MCF 10A (cell line): ENCODE data around the gene FLNC. TPM values are rescaled to one million over a fixed set of nuclear protein-coding genes. Genes with fewer than 3 reads are reported as not detected.

Experiments used
- BruUV-seq: library from RNA; stranded (reverse); fragments of 400-500 nt; replicated peaks from 2 replicates; lab custom pipeline; 2021; lab: Mats Ljungman, UMichigan
- CTCF ChIA-PET: fragments of 300-600 bp; sonication (Branson Sonifier 250); formaldehyde crosslinking; extraction: SDS; loops from one replicate; lab custom pipeline; 2021; ENCODE audit warnings: antibody characterized with exemption, inconsistent platforms; lab: Yijun Ruan, JAX
- POLR2A ChIA-PET: fragments of 300-600, 350-650 bp; sonication (Branson Sonifier 250); formaldehyde crosslinking; extraction: SDS; loops from one replicate; lab custom pipeline; 2020; ENCODE audit warnings: antibody characterized with exemption, inconsistent platforms; lab: Yijun Ruan, JAX
- DNase-seq: peaks from one replicate; pipeline ENCODE4 v3.0.0-alpha.2; 2018; ENCODE audit not compliant: unreplicated experiment
- H3K27ac Mint-ChIP-seq: one replicate; pipeline ENCODE4 v1.8.0; 2022; ENCODE audit warnings: mild to moderate bottlenecking, low read depth, mixed read lengths; ENCODE audit not compliant: unreplicated experiment
- H3K27me3 Mint-ChIP-seq: one replicate; pipeline ENCODE4 v1.8.0; 2022; ENCODE audit warnings: mixed read lengths; ENCODE audit not compliant: insufficient read depth, unreplicated experiment
- H3K36me3 Mint-ChIP-seq: one replicate; pipeline ENCODE4 v1.8.0; 2022; ENCODE audit warnings: mild to moderate bottlenecking, moderate library complexity, mixed read lengths; ENCODE audit not compliant: insufficient read depth, unreplicated experiment
- H3K4me1 Mint-ChIP-seq: one replicate; pipeline ENCODE4 v1.8.0; 2022; ENCODE audit warnings: mixed read lengths; ENCODE audit not compliant: insufficient read depth, unreplicated experiment
- H3K4me3 Mint-ChIP-seq: one replicate; pipeline ENCODE4 v1.8.0; 2022; ENCODE audit warnings: mild to moderate bottlenecking, moderate library complexity, mixed read lengths; ENCODE audit not compliant: unreplicated experiment
- H3K9me3 Mint-ChIP-seq: one replicate; pipeline ENCODE4 v1.8.0; 2022; ENCODE audit warnings: mixed read lengths; ENCODE audit not compliant: unreplicated experiment
- CTCF ChIP-seq: fragments of 200-600 bp; IDR thresholded peaks from one replicate; pipeline ENCODE4 v1.8.0; 2022; ENCODE audit warnings: antibody characterized with exemption, mild to moderate bottlenecking; ENCODE audit not compliant: unreplicated experiment
- intact Hi-C: fragments of 100-400 bp; cut with micrococcal nuclease; formaldehyde crosslinking; loops from 2 replicates; pipeline ENCODE4 v1.14.1; 2022
- total RNA-seq: library from RNA; stranded (reverse); gene quantifications from 2 replicates; pipeline ENCODE4 v1.2.3, GENCODE V29; 2022

The FLNC gene
- total RNA-seq, 1 experiment from 2014 or later = 0.28 TPM

- Mint-ChIP-seq H3K9me3 (no peaks in the 10 kb centered on the region), H3K4me1 (no peaks in the 10 kb centered on the region), H3K4me3 (no peak overlapping the region), H3K36me3 (no peaks in the 10 kb centered on the region), H3K27me3 (peaks cover 12% of the 10 kb centered on the region), H3K27ac (no peak overlapping the region)
- no peak for TF ChIP-seq CTCF
- DNase-seq = no peak
- intact Hi-C loops = no loop called here
- POLR2A ChIA-PET = no interaction called here
- CTCF ChIA-PET = interaction anchor here (0.6 kb wide), 2 partner anchors 14 to 90 kb away, joined by 3 read pairs; partner anchors contain the start of gene IRF5
- no TSS peak for BruUV-seq
These were observed 17.6 kb downstream of the FLNC start for GRCh38 chr7:128847721-128848211.

DNA sequence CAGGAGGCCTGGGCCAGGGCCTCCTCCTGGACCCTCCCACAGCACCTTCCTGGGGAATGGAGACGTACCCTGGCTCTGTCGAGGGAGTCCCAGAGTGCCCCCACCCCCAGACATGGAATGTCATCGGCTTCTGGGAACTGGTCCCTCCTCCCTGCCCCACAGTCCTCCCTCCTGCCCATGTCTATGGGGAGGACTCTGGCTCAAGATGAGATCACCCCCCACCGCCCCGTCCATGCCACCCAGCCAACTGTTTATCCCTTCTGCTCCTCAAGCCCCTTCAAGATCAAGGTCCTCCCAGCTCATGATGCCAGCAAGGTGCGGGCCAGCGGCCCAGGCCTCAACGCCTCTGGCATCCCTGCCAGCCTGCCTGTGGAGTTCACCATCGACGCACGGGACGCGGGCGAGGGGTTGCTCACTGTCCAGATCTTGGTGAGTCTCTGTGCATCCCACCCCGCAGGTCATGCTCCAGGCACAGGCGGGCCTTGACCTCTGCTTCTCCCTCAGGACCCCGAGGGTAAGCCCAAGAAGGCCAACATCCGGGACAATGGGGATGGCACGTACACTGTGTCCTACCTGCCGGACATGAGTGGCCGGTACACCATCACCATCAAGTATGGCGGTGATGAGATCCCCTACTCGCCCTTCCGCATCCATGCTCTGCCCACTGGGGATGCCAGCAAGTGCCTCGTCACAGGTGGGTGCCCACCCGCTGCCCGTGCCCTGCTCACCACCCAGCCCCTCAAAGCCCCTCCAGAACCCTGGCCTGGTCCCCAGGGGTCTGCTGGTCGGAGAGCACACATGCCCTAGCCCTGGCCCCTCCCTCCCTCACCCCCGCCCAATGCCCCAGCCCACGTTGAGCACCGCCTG lies 18.3 kb downstream of the FLNC start:
- Mint-ChIP-seq H3K4me3 (no peak overlapping the region), H3K9me3 (no peaks in the 10 kb centered on the region), H3K36me3 (no peaks in the 10 kb centered on the region), H3K27me3 (peaks cover 20% of the 10 kb centered on the region), H3K4me1 (no peaks in the 10 kb centered on the region), H3K27ac (no peak overlapping the region)
- BruUV-seq = no TSS peak
- ChIA-PET CTCF (interaction anchor here (0.6 kb wide), 1 partner anchor 13 kb away, joined by 3 read pairs; no protein-coding TSS in a partner anchor), POLR2A (no interaction called here)
- no peak for TF ChIP-seq CTCF
- intact Hi-C loops = no loop called here
- DNase-seq = no peak

GRCh38 chr7:128849156-128849515 lies 18.9 kb downstream of the FLNC start:
- no peak for TF ChIP-seq CTCF
- Mint-ChIP-seq H3K27me3 (peaks cover 24% of the 10 kb centered on the region), H3K27ac (no peak overlapping the region), H3K4me3 (no peak overlapping the region), H3K9me3 (no peaks in the 10 kb centered on the region), H3K36me3 (no peaks in the 10 kb centered on the region), H3K4me1 (no peaks in the 10 kb centered on the region)
- BruUV-seq = no TSS peak
- DNase-seq = no peak
- ChIA-PET POLR2A (no interaction called here), CTCF (no interaction called here)
- intact Hi-C loops = no loop called here

GRCh38 chr7:128849804-128850490 lies 19.7 kb downstream of the FLNC start:
- peaks cover 27% of the 10 kb centered on the region for H3K27me3 Mint-ChIP-seq
- no peak overlapping the region for H3K27ac Mint-ChIP-seq
- H3K36me3 Mint-ChIP-seq = no peaks in the 10 kb centered on the region
- DNase-seq = no peak
- no TSS peak for BruUV-seq
- intact Hi-C loops = no loop called here
- no peaks in the 10 kb centered on the region for H3K4me1 Mint-ChIP-seq
- TF ChIP-seq CTCF = no peak
- peak overlapping the region; percentile 11 for H3K4me3 Mint-ChIP-seq
- POLR2A ChIA-PET = no interaction called here
- no peaks in the 10 kb centered on the region for H3K9me3 Mint-ChIP-seq
- CTCF ChIA-PET = interaction anchor here (0.5 kb wide), 1 partner anchor 149 kb away, joined by 3 read pairs; no protein-coding TSS in a partner anchor
